ENCODE results near the gene FAM78B.
A peak's percentile ranks its signal among the peaks of the same experiment; 100 is the strongest.

FAM78B gene, protein sequence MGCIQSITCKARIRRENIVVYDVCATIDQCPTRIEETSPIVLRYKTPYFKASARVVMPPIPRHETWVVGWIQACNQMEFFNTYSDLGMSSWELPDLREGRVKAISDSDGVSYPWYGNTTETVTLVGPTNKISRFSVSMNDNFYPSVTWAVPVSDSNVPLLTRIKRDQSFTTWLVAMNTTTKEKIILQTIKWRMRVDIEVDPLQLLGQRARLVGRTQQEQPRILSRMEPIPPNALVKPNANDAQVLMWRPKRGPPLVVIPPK

DNA sequence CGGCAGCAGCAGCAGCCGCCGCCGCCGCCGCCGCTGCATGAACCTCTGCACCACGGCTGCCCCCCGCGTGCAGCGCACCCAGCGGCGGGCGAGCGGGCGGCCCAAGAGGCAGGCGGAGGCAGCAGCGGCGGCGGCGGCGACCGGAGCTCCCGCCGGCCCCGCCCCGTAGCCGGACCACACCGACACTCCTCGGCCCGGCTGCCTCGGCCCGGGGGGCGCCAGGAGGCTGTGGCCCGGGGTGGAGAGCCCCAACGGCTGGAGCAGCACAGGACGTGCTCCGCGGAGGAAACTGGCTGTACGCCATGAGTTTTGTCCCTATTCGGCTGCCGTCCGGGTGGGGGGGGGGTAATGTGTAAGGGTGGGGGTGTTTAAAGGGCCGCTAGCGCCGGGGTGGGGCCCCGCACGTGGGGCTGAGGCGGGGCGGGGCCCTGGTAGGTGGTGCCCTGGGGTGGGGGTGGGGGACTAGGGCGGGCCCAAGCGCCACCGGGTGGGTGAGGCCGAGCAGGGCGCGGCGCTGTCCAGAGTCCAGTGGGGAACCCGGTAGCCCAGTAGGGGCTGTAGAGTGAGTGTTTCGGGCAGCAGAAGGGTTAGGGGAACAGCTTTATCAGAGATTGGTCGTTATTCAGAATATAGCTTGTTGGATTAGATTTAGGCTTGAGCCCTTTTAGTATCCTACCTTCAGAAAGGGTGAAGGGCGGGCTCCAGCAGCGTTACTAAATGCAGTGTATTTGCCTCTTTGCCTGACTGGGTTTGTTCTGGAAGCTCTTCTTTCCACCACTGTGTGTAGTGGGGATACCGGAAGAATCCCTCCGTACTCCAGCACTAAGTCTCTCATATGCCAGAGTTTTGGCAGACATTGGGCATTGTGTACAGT lies at the start of gene FAM78B:
Gene FAM78B, minus strand, starts transcription at position 304 of the 874 bp plus-strand sequence. CDS start 753 bp downstream, outside the sequence.
- peak; percentile 98 for DNase-seq (ENCODE audit: low spot score)

DNA sequence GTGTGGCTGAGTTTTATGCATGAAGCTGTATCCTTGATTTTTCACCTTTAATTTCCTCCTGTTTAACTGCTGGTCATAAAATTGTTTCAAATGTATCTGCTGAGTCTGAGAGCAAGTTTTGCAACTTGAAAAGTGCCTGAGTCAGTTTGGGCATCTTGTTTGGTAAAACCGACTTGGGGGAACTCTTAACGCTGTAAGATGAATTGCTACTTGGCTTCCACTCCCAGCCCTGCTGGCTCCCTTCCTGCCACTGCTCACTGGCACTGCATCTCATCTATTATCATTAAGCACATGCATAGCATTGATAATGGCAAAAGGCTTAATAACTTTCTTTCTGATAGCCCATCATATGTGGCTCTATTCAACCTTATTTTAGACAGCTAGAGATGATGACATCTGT lies 35.7 kb upstream of the FAM78B start:
- no peak for DNase-seq (ENCODE audit: low spot score)

DNA sequence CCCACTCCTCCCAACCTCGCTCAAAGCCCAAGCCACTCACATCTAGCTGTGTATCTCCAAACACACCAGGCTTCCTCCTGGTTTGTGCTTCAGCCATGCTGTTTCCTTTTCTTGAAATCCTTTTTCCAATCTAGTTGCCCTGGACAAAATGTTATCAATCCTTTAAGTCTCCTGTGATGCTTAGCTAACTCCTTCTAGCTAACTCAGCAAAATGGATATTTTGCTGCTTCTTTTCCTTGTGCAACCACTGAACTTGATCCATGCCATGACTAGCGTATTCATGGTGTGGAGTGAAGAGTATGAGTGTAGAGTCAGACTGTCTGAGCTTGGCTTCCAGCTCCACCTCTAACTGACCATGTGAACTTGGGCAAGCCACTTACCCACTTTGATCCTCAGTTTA lies 33.9 kb upstream of the FAM78B start:
- DNase-seq (ENCODE audit: low spot score), result no peak

DNA sequence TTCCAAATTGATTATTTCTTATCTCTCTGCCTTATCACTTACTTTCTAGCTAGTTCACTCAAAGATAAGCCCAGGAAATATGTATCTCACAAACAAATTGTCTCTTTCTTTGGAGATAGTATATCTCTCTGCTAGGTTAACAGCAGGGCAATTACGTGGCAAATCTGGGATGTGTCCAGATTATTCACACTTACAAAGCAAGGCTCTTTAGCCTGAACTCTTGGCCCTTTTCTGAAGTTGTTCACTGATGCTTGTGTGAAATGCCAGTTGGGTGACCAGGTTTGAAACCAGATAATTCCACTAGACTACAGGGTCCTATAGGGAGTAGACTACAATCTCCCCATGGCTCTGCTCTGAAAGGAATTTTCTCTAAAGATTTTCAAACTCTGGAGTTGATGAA lies 30.8 kb upstream of the FAM78B start:
- DNase-seq (ENCODE audit: low spot score), result no peak

DNA sequence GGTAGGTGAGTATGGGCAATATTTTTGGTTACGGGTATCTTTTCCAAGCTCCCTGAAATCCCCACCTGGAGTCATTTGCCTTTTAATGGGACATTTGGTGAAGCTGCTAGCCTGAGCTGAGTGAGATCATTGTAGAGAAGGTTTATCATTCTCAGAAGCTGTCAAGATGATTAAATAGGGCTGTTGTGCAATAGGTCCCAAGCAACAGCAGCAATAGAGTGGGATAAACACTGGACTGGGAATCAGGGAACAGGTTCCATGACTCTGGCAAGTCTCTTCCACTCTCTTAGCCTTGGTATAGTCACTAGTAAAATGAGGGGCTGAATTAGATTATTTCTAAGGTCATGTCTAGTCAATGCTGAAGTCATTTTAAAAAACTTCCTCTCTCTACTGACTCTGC lies 30.3 kb upstream of the FAM78B start:
- DNase-seq (ENCODE audit: low spot score), result no peak

DNA sequence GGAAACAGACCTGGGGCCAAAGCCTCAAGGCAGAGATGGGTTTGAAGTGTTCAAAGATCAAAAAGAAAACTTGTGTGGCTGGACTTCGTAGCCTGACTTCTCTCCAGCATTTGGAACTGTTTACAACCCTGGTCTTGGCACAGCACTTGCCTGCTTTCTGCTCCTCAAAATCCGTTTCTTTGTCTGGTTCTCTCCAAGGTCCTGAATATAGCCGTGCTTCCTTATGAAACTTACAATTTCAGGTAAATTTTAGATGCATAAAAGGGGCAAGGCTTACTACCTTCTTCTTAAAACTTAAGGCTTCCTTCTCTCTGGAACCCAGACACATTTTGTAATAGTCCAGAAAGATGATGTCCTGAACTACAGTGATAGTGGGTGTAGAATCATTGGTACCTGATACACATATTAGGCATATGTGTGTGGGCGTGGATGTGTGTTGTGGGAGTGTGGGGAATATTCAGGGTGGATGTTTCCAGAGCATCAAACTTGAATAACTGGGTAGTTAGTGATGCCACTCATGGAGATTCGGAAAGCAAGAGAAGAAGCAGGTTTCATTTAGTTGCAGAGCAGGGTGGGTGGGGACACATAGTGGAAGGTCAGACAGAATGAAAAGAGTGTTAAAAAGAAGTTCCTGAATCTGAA lies 26.4 kb upstream of the FAM78B start:
- no peak for DNase-seq (ENCODE audit: low spot score)

DNA sequence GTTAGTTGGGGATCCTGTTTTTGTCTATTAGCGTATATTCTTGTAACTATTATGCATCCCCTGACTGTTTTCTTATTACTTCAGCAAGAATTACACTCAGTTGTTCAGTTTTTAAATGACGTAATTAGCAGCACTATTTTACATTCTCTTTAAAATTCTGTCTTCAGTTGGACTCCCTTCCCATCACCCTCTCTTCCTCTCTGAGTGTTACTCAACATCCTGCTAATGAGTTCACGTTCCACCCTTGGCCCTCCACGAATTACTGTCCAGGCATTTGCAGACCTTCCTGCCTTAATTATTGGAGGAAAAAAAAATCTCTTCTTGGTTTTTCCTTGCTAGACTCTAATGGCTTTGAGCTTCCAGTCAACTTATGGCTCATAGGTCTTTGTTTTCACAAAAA lies 23.6 kb upstream of the FAM78B start:
- no peak for DNase-seq (ENCODE audit: low spot score)

DNA sequence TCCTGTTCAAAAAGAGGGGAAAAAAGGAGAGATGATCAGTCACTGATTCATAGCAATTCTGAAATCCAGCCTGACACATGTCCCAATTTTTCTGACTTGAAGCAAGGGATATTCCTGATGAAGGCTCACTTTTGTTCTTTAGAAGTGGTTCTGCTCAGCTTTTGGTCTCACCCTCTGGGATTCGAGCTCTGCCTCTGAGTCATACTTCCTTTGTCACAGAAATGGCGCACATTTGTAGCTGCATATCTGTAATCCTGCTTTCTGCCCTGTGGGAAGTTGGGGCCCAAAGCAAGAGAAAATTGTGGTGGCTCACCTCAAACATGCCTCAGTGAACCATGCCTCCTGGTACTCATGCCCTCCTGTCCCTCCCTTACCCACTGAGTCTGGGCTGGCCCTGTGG lies 22.3 kb upstream of the FAM78B start:
- no peak for DNase-seq (ENCODE audit: low spot score)

DNA sequence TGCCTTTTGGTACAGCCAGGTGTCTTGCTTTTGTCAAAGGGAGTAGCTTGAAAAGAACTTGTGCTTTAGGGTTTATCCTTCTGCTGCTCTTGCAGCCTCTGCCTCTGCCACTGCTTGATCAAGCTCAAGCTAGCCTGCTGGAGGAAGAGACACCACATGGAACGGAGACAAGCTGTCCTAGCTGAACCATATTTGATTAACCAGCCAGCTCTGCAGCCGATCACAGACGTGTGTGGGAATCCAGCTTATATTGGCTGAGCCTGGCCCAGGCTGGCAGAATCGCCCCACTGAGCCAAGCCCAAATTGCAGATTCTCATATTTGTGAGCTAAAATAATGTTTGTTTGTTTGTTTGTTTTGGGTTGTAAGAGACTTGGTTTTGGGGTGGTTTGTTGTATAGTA lies 18.7 kb upstream of the FAM78B start:
- no peak for DNase-seq (ENCODE audit: low spot score)

DNA sequence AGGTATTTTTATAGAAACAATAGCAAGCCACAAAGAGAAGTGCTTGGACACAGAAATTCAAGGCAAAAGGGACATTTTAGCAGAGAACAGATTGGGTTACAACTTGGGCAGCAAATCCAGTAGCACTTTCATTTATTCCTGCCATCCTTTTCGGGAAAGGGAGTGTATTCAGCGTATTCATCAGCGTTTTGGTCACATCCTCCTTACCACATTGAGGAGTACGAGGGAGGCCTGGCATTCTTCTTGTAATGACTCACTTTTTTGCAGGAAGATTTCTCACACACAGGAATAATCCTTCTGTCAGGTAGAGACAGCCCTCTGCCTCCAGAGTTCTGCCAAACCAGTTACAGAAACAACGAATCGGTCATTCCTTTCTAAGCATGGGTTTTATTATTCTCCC lies 18.1 kb upstream of the FAM78B start:
- no peak for DNase-seq (ENCODE audit: low spot score)

DNA sequence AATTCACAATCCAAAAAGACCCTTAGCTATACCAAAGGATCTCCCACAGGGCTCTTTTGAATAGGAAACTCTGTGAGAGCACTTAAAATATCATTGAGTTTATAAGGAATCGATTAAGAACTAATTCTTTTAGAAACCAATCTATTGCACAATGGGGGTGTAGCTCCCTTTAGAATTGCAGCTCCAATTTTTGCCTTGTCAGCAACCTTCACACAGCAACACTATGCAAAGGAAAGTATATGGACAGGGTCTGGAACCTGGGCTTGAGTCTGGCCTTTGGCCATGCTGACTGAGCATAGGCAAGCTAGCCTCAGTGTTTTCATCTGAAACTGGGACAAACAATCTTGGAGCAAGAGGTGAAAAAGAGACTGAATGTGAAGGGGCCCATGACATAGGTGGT lies 17.2 kb upstream of the FAM78B start:
- DNase-seq (ENCODE audit: low spot score), result no peak

DNA sequence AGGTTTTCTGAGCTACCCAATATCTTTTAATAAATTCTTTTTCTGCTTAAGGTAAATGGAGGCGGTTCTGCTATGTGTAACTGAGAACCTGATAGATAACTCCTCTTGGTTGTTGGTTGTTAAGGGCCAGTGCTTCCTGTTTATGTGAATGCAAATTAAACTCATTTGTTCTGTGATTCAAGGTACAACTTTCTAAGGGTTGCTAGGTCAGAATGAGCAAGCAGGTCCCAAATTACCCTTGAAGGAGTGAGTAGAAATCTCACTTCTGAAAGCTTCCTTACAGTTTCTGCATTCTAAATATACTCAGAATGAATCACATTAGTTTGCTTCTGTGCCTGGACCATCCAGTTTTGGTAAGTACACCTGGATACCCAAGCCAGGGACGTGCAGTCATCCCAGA lies 15.5 kb upstream of the FAM78B start:
- DNase-seq (ENCODE audit: low spot score), result no peak

DNA sequence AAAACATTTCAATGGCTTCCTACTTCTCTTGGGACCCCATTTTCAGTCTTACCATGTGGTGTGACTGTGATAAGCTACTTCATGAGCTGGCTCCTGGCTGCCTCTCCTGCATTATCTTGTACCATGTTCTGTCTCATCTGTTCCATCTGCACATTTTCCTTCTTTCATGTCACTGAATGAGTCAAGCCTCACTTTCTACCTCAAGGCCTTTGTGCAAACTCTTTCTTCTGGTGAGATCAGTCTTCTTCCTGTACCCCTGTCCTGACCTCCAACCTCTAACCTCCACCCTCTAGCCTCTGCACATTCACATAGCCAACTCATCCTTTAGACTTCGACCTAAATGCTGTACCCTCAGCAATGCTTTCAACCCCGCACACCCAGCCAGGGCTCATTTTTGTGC lies 9.6 kb upstream of the FAM78B start:
- no peak for DNase-seq (ENCODE audit: low spot score)

DNA sequence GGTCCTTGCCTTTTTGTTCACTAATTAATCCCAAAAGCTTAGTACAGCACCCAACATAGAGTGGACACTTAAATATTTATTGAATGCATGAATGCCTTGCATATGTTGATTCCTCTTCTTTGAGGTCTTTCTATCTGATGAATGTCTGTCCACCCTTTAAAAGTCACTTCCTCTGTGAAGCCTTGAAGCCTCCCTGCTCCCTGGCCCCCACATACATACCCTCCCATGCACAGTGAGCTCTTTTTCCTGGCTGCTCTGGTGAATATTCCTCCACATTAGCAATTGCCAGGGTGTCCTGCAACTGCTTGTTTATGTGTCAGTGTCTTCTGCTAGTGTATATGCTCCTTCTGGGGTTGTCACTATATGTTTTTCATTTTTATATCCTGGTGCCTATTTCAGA lies 8.2 kb upstream of the FAM78B start:
- DNase-seq (ENCODE audit: low spot score), result no peak

DNA sequence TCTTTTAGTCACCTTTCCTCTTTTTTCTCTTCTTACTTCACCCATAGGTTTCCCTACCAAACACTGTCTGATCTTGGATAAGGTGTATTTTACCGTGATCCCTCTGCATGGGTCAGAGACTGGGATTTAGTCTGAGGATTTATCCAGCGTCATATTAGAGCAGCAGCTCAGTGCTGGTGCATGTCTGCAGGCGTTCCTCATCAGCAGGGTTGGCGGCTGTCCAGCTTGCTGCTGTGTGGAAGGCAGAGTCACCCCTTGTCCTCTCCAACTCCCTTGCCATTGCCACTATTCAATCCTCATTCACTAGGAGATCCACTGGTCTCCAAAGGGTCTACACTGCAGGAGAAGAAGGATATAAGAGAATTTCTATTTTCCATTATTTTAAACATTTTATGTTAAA lies 7.3 kb upstream of the FAM78B start:
- DNase-seq (ENCODE audit: low spot score), result peak; percentile 46

DNA sequence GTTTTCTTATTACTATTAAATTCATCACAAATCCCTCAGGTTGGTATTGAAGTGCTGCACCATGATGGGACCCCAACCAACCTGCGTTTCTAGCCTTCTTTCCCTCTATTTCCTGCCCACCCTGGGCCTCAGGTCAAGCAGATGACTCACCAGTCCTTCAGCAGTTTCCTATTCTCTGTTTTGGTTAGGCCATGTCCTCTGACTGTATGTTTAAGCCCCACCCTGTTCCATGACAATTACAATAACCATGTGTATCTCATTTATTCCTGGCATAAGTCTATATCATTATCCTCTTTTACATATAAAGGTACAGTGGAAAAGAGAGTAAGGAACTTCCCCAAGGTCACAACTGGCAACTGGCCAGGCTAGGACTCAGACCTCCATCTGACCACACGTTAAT lies 5.3 kb upstream of the FAM78B start:
- DNase-seq (ENCODE audit: low spot score), result no peak

DNA sequence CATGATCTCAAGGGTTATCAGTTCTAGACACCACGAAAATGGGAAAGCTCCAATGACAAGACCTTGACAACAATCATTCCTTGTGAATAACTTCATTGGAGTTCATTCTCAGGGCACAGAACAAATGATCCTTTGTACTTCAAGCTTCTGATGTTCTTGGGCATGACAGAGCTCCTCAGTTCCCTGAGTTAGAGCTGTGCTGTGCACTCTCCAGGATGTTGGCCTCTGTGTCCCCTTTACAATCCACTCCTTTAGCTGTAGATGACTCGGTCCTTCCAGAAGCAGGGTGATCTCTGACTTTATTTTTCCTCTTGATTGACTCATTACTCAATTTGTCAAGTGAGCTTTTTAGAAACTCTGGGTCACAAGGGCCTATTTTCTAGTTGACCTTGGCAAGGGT lies 3.9 kb upstream of the FAM78B start:
- DNase-seq (ENCODE audit: low spot score), result no peak

DNA sequence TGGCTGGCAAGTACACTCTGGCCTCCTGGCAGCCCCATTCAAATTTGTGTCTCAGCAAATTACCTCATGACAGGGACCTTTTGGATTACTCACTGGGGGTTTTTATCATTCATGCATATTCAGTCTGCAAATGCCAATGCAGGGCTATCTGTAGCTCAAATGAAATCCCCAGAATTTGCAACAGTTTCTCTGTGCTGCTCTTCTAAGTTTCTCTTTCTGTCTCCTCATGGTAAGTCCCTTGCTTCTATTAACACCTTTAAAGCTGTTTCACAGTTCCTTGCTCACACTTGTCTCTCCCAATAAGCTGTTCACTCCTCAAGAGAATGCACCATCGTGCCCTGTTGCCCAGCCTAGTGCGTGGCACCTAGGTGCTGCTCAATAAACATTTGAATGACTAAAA lies 3.3 kb upstream of the FAM78B start:
- DNase-seq (ENCODE audit: low spot score), result no peak

DNA sequence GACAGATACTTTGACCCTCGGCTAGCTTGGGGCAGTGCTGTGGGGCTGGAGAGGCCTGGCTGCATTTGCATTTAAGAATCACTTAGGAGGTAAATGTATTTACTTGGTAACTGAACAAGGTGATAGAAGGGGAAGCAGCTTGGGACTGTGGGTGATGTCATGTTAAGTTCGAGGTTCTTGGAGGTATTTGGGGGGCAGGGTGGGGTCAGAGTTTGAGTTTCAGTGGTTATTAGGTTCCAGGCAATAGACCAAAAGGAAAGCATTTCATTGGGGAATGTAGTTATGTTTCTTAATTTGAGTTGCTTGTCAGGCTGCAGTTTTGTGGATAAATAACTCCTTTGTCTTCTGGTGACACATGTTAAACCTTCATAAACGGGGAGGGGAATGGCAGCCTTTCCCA lies 2.4 kb upstream of the FAM78B start:
- DNase-seq (ENCODE audit: low spot score), result no peak

DNA sequence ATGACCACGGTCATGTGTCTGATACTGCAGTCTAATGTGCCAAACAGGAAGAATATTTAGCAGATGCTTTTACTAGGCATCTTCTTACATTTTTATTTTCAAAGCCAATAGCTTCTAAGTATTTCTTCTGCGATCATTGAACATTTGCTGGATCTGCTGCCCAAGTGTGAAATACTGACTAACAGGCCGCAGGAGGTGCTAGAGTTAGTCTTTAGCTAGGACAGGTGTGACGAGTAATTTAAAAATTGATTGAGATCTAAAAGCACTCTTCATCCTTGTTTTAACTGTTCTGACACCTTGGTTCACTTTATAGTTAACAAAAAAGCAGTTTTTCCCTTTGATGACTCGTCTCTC lies 748 bp upstream of the FAM78B start:
- no peak for DNase-seq (ENCODE audit: low spot score)

DNA sequence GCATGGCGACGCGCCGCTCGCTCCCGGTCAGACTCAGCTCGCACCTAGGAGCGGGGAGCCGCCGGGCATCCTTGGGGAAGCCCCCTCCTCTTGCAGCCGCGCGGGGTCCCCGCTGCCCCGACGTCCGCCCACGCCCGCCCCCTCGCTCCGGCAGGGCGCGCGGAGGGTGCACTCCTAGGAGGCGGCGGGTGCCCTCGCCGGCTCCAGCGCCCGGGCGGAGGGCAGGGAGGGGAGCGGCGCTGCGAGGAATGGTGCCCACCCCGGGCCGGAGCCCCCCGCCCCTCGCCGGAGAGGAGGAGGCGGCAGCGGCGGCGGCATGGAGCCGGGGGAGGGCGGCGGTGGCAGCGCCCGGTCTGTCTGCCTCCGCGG lies 488 bp downstream of the FAM78B start:
- DNase-seq (ENCODE audit: low spot score), result no peak

DNA sequence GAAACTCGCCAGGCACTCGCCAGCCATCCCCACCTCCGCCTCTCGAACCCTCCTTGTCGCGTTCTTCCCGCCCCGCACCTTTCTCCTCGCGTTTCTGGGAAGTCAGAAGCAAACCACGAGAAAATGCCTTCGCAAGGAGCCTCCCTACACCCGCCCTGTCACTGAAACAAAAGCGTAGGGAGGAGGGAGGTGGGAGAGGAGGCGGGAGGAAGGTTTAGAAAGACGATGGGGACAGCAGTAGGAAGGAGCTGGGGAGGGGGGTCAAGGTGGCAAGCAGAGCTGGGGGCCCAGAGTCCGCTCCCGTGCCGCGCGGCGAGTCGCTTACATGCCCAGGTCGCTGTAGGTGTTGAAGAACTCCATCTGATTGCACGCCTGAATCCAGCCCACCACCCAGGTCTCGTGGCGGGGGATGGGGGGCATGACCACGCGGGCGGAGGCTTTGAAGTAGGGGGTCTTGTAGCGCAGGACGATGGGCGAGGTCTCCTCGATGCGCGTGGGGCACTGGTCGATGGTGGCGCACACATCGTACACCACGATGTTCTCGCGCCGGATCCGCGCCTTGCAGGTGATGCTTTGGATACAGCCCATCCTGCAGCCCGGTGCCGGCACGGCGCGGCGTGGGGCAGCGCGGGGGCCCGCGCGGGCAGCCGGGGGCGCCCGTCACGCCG lies 1.0 kb downstream of the FAM78B start:
- peak; percentile 61 for DNase-seq (ENCODE audit: low spot score)

Measured in D341Med (cell line).